HG02852 (cell line): ENCODE data around the gene DTNB.
"Not testable (repeated sequence)": the region's sequence is repeated elsewhere in the genome, so short reads cannot be mapped to it uniquely, and the experiment has no call there.

ENCODE experiments used
- ATAC-seq: cut with Tn5 transposase; IDR thresholded peaks from one replicate; pipeline ENCODE4 v1.9.1; 2021; ENCODE audit warnings: mild to moderate bottlenecking, moderate library complexity; ENCODE audit not compliant: unreplicated experiment

Gene DTNB

GRCh38 chr2:25633801-25634200 lies 39.6 kb downstream of the DTNB start:
- ATAC-seq: not testable (repeated sequence)

GRCh38 chr2:25632396-25632795 lies 41.0 kb downstream of the DTNB start:
- no peak for ATAC-seq

GRCh38 chr2:25624635-25625034 lies 48.7 kb downstream of the DTNB start:
- ATAC-seq: no peak

GRCh38 chr2:25623361-25623760 lies 50.0 kb downstream of the DTNB start:
- ATAC-seq: no peak

- no peak for ATAC-seq
Measured at GRCh38 chr2:25620711-25621110, 52.7 kb downstream of the DTNB start.

GRCh38 chr2:25620077-25620476 lies 53.3 kb downstream of the DTNB start:
- ATAC-seq: no peak

GRCh38 chr2:25619185-25619584 lies 54.2 kb downstream of the DTNB start:
- no peak for ATAC-seq

- no peak for ATAC-seq
Measured at GRCh38 chr2:25618676-25619075, 54.7 kb downstream of the DTNB start.

- ATAC-seq: no peak
Measured at GRCh38 chr2:25617948-25618646, 55.3 kb downstream of the DTNB start.

- no peak for ATAC-seq
Measured at GRCh38 chr2:25615920-25616319, 57.5 kb downstream of the DTNB start.

GRCh38 chr2:25615386-25615785 lies 58.0 kb downstream of the DTNB start:
- no peak for ATAC-seq

GRCh38 chr2:25614711-25615110 lies 58.7 kb downstream of the DTNB start:
- ATAC-seq: no peak

- no peak for ATAC-seq
Measured at GRCh38 chr2:25608718-25609117, 64.7 kb downstream of the DTNB start.

GRCh38 chr2:25606892-25607291 lies 66.5 kb downstream of the DTNB start:
- ATAC-seq: no peak

GRCh38 chr2:25602333-25602723 lies 71.0 kb downstream of the DTNB start:
- peak; percentile 54 for ATAC-seq

- ATAC-seq: peak; percentile 70
Measured at GRCh38 chr2:25601711-25602332, 71.6 kb downstream of the DTNB start.

- no peak for ATAC-seq
Measured at GRCh38 chr2:25598911-25599310, 74.5 kb downstream of the DTNB start.

GRCh38 chr2:25598332-25598731 lies 75.0 kb downstream of the DTNB start:
- no peak for ATAC-seq

- ATAC-seq: no peak
Measured at GRCh38 chr2:25597881-25598280, 75.5 kb downstream of the DTNB start.

- ATAC-seq: no peak
Measured at GRCh38 chr2:25596516-25597244, 76.7 kb downstream of the DTNB start.

GRCh38 chr2:25595393-25595792 lies 78.0 kb downstream of the DTNB start:
- ATAC-seq: no peak

- ATAC-seq: no peak
Measured at GRCh38 chr2:25594991-25595390, 78.4 kb downstream of the DTNB start.
